Adrenal gland (tissue), 5 donors: ENCODE data around the gene MAST2.

Experiments
- POLR2A ChIP-seq, 2 donors: fragments of 450-650 bp; IDR thresholded peaks; one replicate each; pipeline ENCODE4 v1.6.1; 2017; ENCODE audit warnings: antibody characterized with exemption in 2 of 2, mild to moderate bottlenecking in 2 of 2, moderate library complexity in 1 of 2
- TF ChIP-seq, protein P1 (sequence below), 6 experiments: fragments of 450-650 bp in 4 of 6; fragments of 200-600 bp in 2 of 6; sonication (generic) in 1 of 6; IDR thresholded peaks; 1 replicate in 5 of 6; 2 replicates in 1 of 6; pipeline versions ENCODE4 v1.5.1 to v1.8.0; 2016 to 2021; ENCODE audit warnings: antibody characterized with exemption in 6 of 6, mild to moderate bottlenecking in 2 of 6, moderate library complexity in 1 of 6
- donor health status: DM: no; HTN: no; CAD: no.

DNA sequence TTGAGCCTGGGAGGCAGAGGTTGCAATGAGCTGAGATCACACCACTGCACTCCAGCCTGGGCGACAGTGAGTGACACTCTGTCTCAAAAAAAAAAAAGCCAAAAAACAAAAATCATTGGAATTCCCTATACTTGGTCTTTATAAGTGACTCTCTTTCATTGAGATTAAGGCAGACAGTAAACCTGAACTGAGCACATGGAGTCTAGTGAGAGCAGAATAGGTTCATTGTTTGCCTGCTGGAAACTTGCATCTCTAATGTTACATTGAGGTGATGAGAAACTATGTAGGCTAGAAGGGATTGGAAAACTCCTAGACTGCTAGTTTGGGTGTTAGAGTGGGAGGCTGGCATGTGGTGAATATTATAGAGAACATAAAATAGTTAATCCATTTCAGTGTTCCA lies 25.4 kb downstream of the MAST2 start:
- TF ChIP-seq, protein P1, sequence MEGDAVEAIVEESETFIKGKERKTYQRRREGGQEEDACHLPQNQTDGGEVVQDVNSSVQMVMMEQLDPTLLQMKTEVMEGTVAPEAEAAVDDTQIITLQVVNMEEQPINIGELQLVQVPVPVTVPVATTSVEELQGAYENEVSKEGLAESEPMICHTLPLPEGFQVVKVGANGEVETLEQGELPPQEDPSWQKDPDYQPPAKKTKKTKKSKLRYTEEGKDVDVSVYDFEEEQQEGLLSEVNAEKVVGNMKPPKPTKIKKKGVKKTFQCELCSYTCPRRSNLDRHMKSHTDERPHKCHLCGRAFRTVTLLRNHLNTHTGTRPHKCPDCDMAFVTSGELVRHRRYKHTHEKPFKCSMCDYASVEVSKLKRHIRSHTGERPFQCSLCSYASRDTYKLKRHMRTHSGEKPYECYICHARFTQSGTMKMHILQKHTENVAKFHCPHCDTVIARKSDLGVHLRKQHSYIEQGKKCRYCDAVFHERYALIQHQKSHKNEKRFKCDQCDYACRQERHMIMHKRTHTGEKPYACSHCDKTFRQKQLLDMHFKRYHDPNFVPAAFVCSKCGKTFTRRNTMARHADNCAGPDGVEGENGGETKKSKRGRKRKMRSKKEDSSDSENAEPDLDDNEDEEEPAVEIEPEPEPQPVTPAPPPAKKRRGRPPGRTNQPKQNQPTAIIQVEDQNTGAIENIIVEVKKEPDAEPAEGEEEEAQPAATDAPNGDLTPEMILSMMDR (IDR thresholded peaks at IDR 0.05): no peak
- no peak for TF ChIP-seq POLR2A (IDR thresholded peaks at IDR 0.05)
